Measurements from ENCODE around the gene PGBD5. TPM values are rescaled to one million over a fixed set of nuclear protein-coding genes. Genes with fewer than 3 reads are reported as not detected.

The PGBD5 gene
- total RNA-seq, 1 donor from 2014 or later = 14.7 TPM

- Histone ChIP-seq H3K9ac (ENCODE audit: low read length) (no peak overlapping the region), H3K79me2 (ENCODE audit: insufficient read depth, low read length) (no peaks in the 10 kb centered on the region), H4K20me1 (ENCODE audit: insufficient read depth, low read length) (peaks cover 14% of the 10 kb centered on the region), H3K4me2 (ENCODE audit: low read length) (no peak overlapping the region), H3K27me3 (ENCODE audit: insufficient read depth, low read length) (no peaks in the 10 kb centered on the region), H2AFZ (ENCODE audit: low read depth, low read length) (no peak overlapping the region), H3K9me3 (ENCODE audit: insufficient read depth, low read depth, low read length) (no peaks in the 10 kb centered on the region), H3K36me3 (ENCODE audit: insufficient read depth, low read length) (peaks cover 20% of the 10 kb centered on the region), H3K4me3 (ENCODE audit: insufficient read depth, low read depth, low read length) (no peak overlapping the region), H3K27ac (ENCODE audit: low read depth, low read length) (no peak overlapping the region), H3K4me1 (ENCODE audit: insufficient read depth, low read length) (peaks cover 9% of the 10 kb centered on the region)
- Mint-ChIP-seq H3K4me3 (ENCODE audit: unreplicated experiment) (no peak overlapping the region), H3K36me3 (ENCODE audit: low read depth, unreplicated experiment) (peaks cover 22% of the 10 kb centered on the region), H3K9me3 (ENCODE audit: unreplicated experiment) (no peaks in the 10 kb centered on the region), H3K27me3 (ENCODE audit: low read depth, unreplicated experiment) (no peaks in the 10 kb centered on the region), H3K27ac (ENCODE audit: unreplicated experiment) (no peak overlapping the region), H3K4me1 (ENCODE audit: low read depth, unreplicated experiment) (peaks cover 2% of the 10 kb centered on the region)
- TF ChIP-seq EZH2 (IDR thresholded peaks at IDR 0.05; ENCODE audit: insufficient read depth, low read length) = no peak
- TF ChIP-seq, protein P1, sequence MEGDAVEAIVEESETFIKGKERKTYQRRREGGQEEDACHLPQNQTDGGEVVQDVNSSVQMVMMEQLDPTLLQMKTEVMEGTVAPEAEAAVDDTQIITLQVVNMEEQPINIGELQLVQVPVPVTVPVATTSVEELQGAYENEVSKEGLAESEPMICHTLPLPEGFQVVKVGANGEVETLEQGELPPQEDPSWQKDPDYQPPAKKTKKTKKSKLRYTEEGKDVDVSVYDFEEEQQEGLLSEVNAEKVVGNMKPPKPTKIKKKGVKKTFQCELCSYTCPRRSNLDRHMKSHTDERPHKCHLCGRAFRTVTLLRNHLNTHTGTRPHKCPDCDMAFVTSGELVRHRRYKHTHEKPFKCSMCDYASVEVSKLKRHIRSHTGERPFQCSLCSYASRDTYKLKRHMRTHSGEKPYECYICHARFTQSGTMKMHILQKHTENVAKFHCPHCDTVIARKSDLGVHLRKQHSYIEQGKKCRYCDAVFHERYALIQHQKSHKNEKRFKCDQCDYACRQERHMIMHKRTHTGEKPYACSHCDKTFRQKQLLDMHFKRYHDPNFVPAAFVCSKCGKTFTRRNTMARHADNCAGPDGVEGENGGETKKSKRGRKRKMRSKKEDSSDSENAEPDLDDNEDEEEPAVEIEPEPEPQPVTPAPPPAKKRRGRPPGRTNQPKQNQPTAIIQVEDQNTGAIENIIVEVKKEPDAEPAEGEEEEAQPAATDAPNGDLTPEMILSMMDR (IDR thresholded peaks at IDR 0.05; ENCODE audit: insufficient read depth, low read depth, low read length) = no peak
- DNase-seq (ENCODE audit: low read depth) (no peak), FAIRE-seq (no peak)
Observed at GRCh38 chr1:230266456-230266855, 159.7 kb downstream of the PGBD5 start.

GRCh38 chr1:230265200-230266115, 160.7 kb downstream of the PGBD5 start:
- peaks cover 14% of the 10 kb centered on the region for H4K20me1 ChIP-seq (ENCODE audit: insufficient read depth, low read length)
- no peak for FAIRE-seq
- H3K4me1 ChIP-seq (ENCODE audit: insufficient read depth, low read length) = peaks cover 3% of the 10 kb centered on the region
- DNase-seq (ENCODE audit: low read depth) = no peak
- no peaks in the 10 kb centered on the region for H3K9me3 ChIP-seq (ENCODE audit: insufficient read depth, low read depth, low read length)
- H2AFZ ChIP-seq (ENCODE audit: low read depth, low read length) = no peak overlapping the region
- Mint-ChIP-seq H3K27me3 (ENCODE audit: low read depth, unreplicated experiment) (no peaks in the 10 kb centered on the region), H3K9me3 (ENCODE audit: unreplicated experiment) (no peaks in the 10 kb centered on the region), H3K4me1 (ENCODE audit: low read depth, unreplicated experiment) (no peaks in the 10 kb centered on the region), H3K4me3 (ENCODE audit: unreplicated experiment) (no peak overlapping the region), H3K27ac (ENCODE audit: unreplicated experiment) (no peak overlapping the region), H3K36me3 (ENCODE audit: low read depth, unreplicated experiment) (peaks cover 22% of the 10 kb centered on the region)
- TF ChIP-seq, protein P1 (IDR thresholded peaks at IDR 0.05; ENCODE audit: insufficient read depth, low read depth, low read length) = no peak
- TF ChIP-seq EZH2 (IDR thresholded peaks at IDR 0.05; ENCODE audit: insufficient read depth, low read length) = no peak
- no peak overlapping the region for H3K9ac ChIP-seq (ENCODE audit: low read length)
- H3K27ac ChIP-seq (ENCODE audit: low read depth, low read length) = no peak overlapping the region
- H3K4me3 ChIP-seq (ENCODE audit: insufficient read depth, low read depth, low read length) = no peak overlapping the region
- H3K4me2 ChIP-seq (ENCODE audit: low read length) = no peak overlapping the region
- H3K36me3 ChIP-seq (ENCODE audit: insufficient read depth, low read length) = peaks cover 20% of the 10 kb centered on the region
- H3K27me3 ChIP-seq (ENCODE audit: insufficient read depth, low read length) = no peaks in the 10 kb centered on the region
- H3K79me2 ChIP-seq (ENCODE audit: insufficient read depth, low read length) = no peaks in the 10 kb centered on the region

Other genes with a start within 250 kb of the PGBD5 start
- 25.9 and 27.1 TPM in 2 replicates for gene COG2, start 216.1 kb upstream of the PGBD5 start, total RNA-seq

Measured in astrocyte (in vitro differentiated cells and primary cell).